Lower lobe of right lung (tissue), 2 donors: ENCODE measurements around the gene CECR2. TPM values are rescaled to one million over a fixed set of nuclear protein-coding genes. Genes with fewer than 3 reads are reported as not detected.

Experiments used
- ATAC-seq, 2 donors: fragments of 200-7000 bp; cut with Tn5 transposase; one replicate each; pipeline ENCODE4 v1.9.1; 2020 to 2022; ENCODE audit warnings: mild to moderate bottlenecking in 2 of 2, moderate library complexity in 2 of 2
- DNase-seq: peaks from one replicate; pipeline ENCODE4 v3.0.0-alpha.2; 2020
- H3K27ac ChIP-seq: fragments of 200-600 bp; one replicate; pipeline ENCODE4 v1.8.0; 2022
- H3K27me3 ChIP-seq: fragments of 200-600 bp; one replicate; pipeline ENCODE4 v1.8.0; 2022; ENCODE audit warnings: low read depth
- H3K36me3 ChIP-seq: fragments of 200-600 bp; one replicate; pipeline ENCODE4 v1.8.0; 2022; ENCODE audit warnings: mild to moderate bottlenecking
- H3K4me1 ChIP-seq: fragments of 200-600 bp; one replicate; pipeline ENCODE4 v1.8.0; 2022
- H3K4me3 ChIP-seq: fragments of 200-600 bp; one replicate; pipeline ENCODE4 v1.8.0; 2022; ENCODE audit warnings: mild to moderate bottlenecking
- H3K9me3 ChIP-seq: fragments of 200-600 bp; one replicate; pipeline ENCODE4 v1.8.0; 2022
- intact Hi-C: fragments of 100-400 bp; cut with DNase I; formaldehyde crosslinking; loops from one replicate; pipeline ENCODE4 v1.11.0; 2022
- total RNA-seq: library from RNA; stranded (reverse); fragmentation: NEBNext Ultra II Directional; extraction: Animal tissue kit (Norgen Biotek cat#: 25700); gene quantifications from one replicate; pipeline ENCODE4 v1.2.1, GENCODE V29; 2021
- TF ChIP-seq, protein P1 (sequence below): fragments of 200-600 bp; IDR thresholded peaks from one replicate; pipeline ENCODE4 v1.8.0; 2022; ENCODE audit warnings: antibody characterized with exemption, mild to moderate bottlenecking
- donor health status: DM: no; HTN: yes; CAD: no; lungs with severe emphysema.

The CECR2 gene
- total RNA-seq, 1 donor from 2014 or later = 10.9 TPM

GRCh38 chr22:17575151-17575550 lies 205.9 kb downstream of the CECR2 start:
- DNase-seq (no peak), ATAC-seq (no peak)
- no peaks in the 10 kb centered on the region for H3K9me3 ChIP-seq
- no peak overlapping the region for H3K27ac ChIP-seq
- TF ChIP-seq, protein P1, sequence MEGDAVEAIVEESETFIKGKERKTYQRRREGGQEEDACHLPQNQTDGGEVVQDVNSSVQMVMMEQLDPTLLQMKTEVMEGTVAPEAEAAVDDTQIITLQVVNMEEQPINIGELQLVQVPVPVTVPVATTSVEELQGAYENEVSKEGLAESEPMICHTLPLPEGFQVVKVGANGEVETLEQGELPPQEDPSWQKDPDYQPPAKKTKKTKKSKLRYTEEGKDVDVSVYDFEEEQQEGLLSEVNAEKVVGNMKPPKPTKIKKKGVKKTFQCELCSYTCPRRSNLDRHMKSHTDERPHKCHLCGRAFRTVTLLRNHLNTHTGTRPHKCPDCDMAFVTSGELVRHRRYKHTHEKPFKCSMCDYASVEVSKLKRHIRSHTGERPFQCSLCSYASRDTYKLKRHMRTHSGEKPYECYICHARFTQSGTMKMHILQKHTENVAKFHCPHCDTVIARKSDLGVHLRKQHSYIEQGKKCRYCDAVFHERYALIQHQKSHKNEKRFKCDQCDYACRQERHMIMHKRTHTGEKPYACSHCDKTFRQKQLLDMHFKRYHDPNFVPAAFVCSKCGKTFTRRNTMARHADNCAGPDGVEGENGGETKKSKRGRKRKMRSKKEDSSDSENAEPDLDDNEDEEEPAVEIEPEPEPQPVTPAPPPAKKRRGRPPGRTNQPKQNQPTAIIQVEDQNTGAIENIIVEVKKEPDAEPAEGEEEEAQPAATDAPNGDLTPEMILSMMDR = no peak
- intact Hi-C loops = no loop called here
- no peak overlapping the region for H3K4me3 ChIP-seq
- H3K4me1 ChIP-seq = peaks cover 17% of the 10 kb centered on the region
- H3K27me3 ChIP-seq = no peaks in the 10 kb centered on the region
- no peaks in the 10 kb centered on the region for H3K36me3 ChIP-seq

DNA sequence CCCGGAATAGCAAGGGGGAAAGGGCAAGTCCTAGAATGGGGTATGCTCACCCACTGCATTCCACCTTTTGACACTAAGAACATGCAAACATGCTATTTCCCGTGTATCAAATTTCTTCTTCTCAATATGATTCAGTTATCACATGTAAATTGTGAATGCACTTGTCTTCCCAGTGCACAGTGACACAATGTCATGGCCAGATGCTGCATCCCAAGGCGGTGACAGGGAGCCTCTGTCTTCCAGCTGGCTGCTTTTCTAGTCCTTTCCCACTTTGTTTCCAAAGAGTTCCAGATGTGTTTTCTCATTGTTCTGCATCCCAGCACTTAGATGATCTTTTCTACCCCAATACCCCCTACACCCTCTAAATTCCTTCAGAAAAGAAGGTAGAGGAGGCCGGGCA lies 206.4 kb downstream of the CECR2 start:
- H3K36me3 ChIP-seq = no peaks in the 10 kb centered on the region
- no peak overlapping the region for H3K4me3 ChIP-seq
- H3K27me3 ChIP-seq = no peaks in the 10 kb centered on the region
- no peaks in the 10 kb centered on the region for H3K9me3 ChIP-seq
- peaks cover 12% of the 10 kb centered on the region for H3K4me1 ChIP-seq
- DNase-seq = no peak
- ATAC-seq = no peak
- TF ChIP-seq, protein P1 = no peak
- intact Hi-C loops = no loop called here
- no peak overlapping the region for H3K27ac ChIP-seq

DNA sequence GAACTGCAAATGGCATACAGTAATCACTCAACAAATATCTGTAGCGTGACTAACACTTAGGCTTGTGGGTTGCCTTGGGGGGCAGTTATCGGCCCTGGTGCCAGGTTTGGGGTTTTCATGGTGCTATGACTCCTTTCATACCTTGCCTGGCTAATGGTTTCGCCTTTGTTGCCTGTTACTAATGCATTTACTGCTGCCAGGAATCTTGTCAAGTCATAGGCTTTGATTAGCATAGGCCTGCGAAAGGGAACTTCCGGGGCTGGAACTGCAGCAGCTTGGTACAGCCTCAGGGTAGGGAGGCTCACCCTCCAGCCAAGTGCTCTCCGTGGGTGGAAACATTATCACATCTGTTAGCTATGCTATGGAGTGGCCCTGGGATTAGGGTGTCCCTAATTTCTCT lies 207.2 kb downstream of the CECR2 start:
- ATAC-seq = no peak
- no peak overlapping the region for H3K27ac ChIP-seq
- intact Hi-C loops = no loop called here

GRCh38 chr22:17578136-17578754 lies 209.0 kb downstream of the CECR2 start:
- no peaks in the 10 kb centered on the region for H3K4me1 ChIP-seq
- H3K36me3 ChIP-seq = no peaks in the 10 kb centered on the region
- ATAC-seq = peak; percentile 51 to 76
- no peaks in the 10 kb centered on the region for H3K9me3 ChIP-seq
- H3K27me3 ChIP-seq = no peaks in the 10 kb centered on the region
- intact Hi-C loops = no loop called here
- H3K27ac ChIP-seq = no peak overlapping the region
- H3K4me3 ChIP-seq = no peak overlapping the region
- DNase-seq = peak; percentile 73
- TF ChIP-seq, protein P1 = no peak

More for the DNA sequence above, 207.2 kb downstream of the CECR2 start:
- no peaks in the 10 kb centered on the region for H3K27me3 ChIP-seq
- H3K4me3 ChIP-seq = no peak overlapping the region
- TF ChIP-seq, protein P1 = no peak
- H3K36me3 ChIP-seq = no peaks in the 10 kb centered on the region
- H3K9me3 ChIP-seq = no peaks in the 10 kb centered on the region
- no peak for DNase-seq
- peaks cover 9% of the 10 kb centered on the region for H3K4me1 ChIP-seq

DNA sequence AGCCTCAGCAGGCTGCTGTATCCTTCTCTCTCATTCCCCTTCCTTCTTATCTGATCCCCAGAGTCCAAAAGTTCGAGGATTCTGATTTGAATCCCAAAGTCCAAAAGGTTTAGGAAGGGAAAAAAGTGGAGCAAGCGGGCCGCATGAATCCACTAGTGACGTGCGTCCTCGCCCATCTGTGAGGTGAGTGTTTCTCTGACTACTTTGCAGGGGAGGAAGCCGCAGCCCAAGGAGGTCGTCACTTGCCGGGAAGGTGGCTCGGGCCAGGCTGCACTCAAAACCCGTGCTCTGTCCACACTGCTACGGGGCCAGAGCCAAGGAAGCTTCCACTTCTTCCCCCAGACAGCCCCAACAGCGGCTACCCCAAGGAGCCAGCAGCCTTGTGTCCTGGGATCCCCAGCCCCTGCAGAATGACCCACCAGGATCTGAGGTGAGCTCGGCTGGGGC lies 210.3 kb downstream of the CECR2 start:
- Histone ChIP-seq H3K4me1 (no peaks in the 10 kb centered on the region), H3K27me3 (no peaks in the 10 kb centered on the region), H3K36me3 (no peaks in the 10 kb centered on the region), H3K9me3 (no peaks in the 10 kb centered on the region), H3K27ac (no peak overlapping the region), H3K4me3 (no peak overlapping the region)
- TF ChIP-seq, protein P1 = no peak
- DNase-seq (no peak), ATAC-seq (no peak)
- intact Hi-C loops = no loop called here
